Osteocyte (in vitro differentiated cells): ENCODE measurements around the gene TBC1D1. TPM values are rescaled to one million over a fixed set of nuclear protein-coding genes. Genes with fewer than 3 reads are reported as not detected.

ENCODE experiments used
- DNase-seq: peaks from one replicate; pipeline ENCODE4 v3.0.0; 2021; ENCODE audit warnings: mixed read lengths; ENCODE audit not compliant: unreplicated experiment; ENCODE audit errors: extremely low spot score
- H3K27ac Mint-ChIP-seq: one replicate; pipeline ENCODE4 v1.8.0; 2021; ENCODE audit warnings: mild to moderate bottlenecking, mixed read lengths; ENCODE audit not compliant: unreplicated experiment
- H3K27me3 Mint-ChIP-seq: one replicate; pipeline ENCODE4 v1.8.0; 2021; ENCODE audit warnings: mixed read lengths; ENCODE audit not compliant: unreplicated experiment
- H3K36me3 Mint-ChIP-seq: one replicate; pipeline ENCODE4 v1.8.0; 2021; ENCODE audit warnings: mixed read lengths; ENCODE audit not compliant: unreplicated experiment
- H3K4me1 Mint-ChIP-seq: one replicate; pipeline ENCODE4 v1.8.0; 2021; ENCODE audit warnings: mixed read lengths; ENCODE audit not compliant: unreplicated experiment
- H3K4me3 Mint-ChIP-seq: one replicate; pipeline ENCODE4 v1.8.0; 2021; ENCODE audit warnings: mild to moderate bottlenecking, moderate library complexity, mixed read lengths; ENCODE audit not compliant: unreplicated experiment
- H3K9me3 Mint-ChIP-seq: one replicate; pipeline ENCODE4 v1.8.0; 2021; ENCODE audit warnings: mixed read lengths; ENCODE audit not compliant: unreplicated experiment
- total RNA-seq: library from RNA; stranded (reverse); gene quantifications from 2 replicates; pipeline ENCODE4 v1.2.1, GENCODE V29; 2021
- TF ChIP-seq, protein P1 (sequence below): fragments of 200-600 bp; sonication (generic); IDR thresholded peaks from 2 replicates; pipeline ENCODE4 v1.5.0; 2021; ENCODE audit warnings: antibody characterized with exemption, mild to moderate bottlenecking, moderate library complexity

TBC1D1 gene
- total RNA-seq, 1 donor from 2014 or later, result 46.2 TPM

DNA sequence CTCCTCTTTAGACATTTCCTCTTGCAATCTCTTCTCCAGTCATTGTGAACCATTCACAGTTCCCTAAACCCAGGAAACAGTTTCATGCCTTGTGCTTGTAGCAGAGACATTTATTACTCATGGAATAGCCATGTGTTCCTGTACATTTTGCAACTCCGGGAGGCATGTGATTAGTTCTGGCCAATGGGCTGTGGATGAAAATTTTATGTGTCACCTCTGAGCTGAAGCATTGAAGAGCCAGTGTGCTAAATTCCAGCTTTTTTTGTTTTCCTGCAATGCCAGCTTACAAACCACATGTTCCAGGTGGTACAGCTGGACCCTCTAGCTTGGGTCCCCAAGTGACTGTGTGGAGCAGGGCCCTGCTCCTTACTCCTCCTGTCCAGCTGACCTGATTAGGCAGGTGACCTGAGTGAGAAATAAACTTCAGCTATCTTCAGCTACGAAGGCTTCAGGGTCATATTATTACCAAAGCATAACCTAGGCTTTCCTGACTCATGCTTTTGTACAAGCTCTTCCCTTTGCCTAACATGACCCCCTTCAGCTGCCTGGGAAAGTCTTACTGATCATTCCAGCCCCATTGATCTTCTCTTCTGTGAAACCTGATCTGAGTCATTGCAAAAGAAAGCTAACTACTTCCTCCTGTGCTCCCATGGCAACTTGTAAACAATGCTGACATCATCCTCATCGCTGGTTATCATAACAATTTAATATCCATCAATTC, 269.8 kb downstream of the TBC1D1 start:
- Mint-ChIP-seq H3K27ac (peak overlapping the region; percentile 63), H3K4me1 (peaks cover 32% of the 10 kb centered on the region)

DNA sequence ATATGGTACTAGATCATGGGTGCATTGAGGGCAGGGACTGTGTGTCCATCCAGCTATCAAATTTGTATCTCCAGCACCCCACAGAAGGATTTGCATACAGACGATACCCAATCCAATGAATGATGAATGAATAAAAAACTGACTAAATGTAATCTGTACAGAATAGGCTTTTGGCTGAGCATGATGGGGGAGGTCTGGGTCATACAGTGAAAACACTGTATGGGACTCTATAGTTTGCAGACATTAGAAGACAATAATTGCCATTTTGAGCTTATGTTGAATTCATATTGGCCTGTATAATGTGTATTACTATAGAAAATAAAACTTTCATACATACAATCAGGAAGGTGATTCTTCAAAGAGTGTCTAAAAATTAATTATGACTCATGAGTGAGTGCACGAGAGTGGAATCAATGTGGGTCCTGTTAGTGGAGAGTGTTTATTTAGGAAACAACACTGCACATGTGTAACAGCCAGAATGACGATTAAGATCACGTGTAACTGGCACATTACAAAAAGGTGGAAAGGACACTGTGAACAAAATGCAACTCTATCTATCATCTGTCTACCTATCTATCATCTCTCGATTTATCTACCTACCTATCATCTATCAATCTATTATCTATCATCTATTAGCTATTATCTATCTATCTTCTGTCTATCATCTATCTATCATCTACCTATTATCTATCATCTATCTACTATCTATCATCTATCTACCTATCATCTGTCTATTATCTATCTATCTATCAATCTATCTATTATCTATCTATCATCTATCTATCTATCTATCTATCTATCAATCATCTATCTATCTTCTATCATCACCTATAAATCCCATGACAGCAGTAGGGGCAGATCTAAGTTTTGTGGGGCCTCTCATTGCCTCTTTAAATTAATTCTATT, 270.6 kb downstream of the TBC1D1 start:
- Mint-ChIP-seq H3K27me3 (peaks cover under 1% of the 10 kb centered on the region), H3K4me1 (peaks cover 30% of the 10 kb centered on the region), H3K4me3 (no peak overlapping the region), H3K36me3 (no peaks in the 10 kb centered on the region), H3K9me3 (peaks cover 11% of the 10 kb centered on the region), H3K27ac (peak overlapping the region; percentile 50)
- no peak for DNase-seq
- TF ChIP-seq, protein P1, sequence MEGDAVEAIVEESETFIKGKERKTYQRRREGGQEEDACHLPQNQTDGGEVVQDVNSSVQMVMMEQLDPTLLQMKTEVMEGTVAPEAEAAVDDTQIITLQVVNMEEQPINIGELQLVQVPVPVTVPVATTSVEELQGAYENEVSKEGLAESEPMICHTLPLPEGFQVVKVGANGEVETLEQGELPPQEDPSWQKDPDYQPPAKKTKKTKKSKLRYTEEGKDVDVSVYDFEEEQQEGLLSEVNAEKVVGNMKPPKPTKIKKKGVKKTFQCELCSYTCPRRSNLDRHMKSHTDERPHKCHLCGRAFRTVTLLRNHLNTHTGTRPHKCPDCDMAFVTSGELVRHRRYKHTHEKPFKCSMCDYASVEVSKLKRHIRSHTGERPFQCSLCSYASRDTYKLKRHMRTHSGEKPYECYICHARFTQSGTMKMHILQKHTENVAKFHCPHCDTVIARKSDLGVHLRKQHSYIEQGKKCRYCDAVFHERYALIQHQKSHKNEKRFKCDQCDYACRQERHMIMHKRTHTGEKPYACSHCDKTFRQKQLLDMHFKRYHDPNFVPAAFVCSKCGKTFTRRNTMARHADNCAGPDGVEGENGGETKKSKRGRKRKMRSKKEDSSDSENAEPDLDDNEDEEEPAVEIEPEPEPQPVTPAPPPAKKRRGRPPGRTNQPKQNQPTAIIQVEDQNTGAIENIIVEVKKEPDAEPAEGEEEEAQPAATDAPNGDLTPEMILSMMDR, result no peak

More for the DNA sequence above, 269.8 kb downstream of the TBC1D1 start:
- Mint-ChIP-seq H3K36me3 (no peaks in the 10 kb centered on the region), H3K4me3 (no peak overlapping the region), H3K27me3 (no peaks in the 10 kb centered on the region), H3K9me3 (peaks cover 11% of the 10 kb centered on the region)
- no peak for DNase-seq
- TF ChIP-seq, protein P1, result no peak

DNA sequence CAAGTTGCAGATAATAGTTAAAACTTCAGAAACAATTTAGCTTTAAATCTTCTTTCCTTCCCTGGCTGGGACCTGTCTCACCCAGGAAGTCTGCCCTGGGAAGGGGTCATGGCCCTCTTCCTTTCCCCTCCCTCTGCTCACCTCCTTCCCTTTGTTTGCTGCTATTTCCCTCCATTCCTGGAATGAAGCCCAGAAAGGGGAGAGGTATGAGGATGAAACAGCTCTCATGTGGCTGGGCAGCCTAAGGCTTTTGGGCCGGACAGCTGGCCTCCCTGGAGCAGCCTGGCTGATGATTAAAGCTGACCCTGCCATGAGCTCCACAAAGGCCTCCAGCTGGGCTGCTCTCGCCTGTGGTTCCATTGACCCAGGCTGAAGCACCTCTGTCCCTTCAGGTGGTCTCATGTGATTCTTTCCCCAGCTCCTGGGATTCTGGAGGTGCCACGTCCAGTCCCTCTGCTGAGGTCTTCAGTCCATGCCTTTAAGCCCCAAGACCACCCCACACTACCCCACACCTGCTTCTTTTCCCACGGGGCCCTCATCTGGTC, 271.4 kb downstream of the TBC1D1 start:
- no peak for DNase-seq
- TF ChIP-seq, protein P1, result no peak
- H3K4me3 Mint-ChIP-seq, result no peak overlapping the region
- peaks cover 5% of the 10 kb centered on the region for H3K27me3 Mint-ChIP-seq
- peak overlapping the region; percentile 50 for H3K27ac Mint-ChIP-seq
- H3K36me3 Mint-ChIP-seq, result no peaks in the 10 kb centered on the region
- peaks cover 11% of the 10 kb centered on the region for H3K9me3 Mint-ChIP-seq
- peaks cover 28% of the 10 kb centered on the region for H3K4me1 Mint-ChIP-seq

DNA sequence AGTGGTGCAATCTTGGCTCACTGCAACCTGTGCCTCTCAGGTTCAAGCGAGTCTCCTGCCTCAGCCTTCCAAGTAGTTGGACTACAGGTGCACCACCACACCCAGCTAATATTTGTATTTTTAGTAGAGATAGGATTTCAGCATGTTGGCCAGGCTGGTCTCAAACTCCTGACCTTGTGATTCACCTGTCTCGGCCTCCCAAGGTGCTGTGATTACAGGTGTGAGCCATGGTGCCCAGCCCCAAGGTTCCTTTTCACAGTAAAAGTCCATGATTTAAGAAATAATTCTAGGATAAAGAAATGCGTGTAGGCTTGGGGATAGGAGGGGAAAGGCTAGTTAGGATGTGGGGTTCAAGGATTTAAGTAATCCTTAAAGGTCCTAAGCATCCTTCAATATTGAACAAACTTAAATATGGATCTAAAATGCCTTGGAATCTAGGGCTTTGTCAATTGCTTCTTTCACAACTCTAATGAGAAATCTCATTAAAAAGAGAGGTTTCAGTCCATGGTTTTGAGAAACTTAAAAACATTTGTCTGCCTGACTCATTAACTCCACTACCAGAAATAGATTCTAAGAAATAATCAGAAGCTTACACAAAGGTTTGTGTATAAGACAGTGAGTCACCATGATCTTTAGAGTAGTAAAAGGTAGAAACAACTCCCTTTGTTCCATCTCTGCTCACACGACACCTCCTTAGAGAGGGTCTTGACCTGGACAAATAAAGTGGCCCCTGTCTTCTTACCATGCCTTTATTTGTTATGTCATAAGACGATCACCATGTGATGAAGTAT, 272.5 kb downstream of the TBC1D1 start:
- TF ChIP-seq, protein P1, result no peak
- Mint-ChIP-seq H3K9me3 (peaks cover 10% of the 10 kb centered on the region), H3K27me3 (peaks cover 5% of the 10 kb centered on the region), H3K27ac (no peak overlapping the region), H3K36me3 (no peaks in the 10 kb centered on the region), H3K4me1 (peaks cover 24% of the 10 kb centered on the region), H3K4me3 (no peak overlapping the region)
- DNase-seq, result no peak
